ENCODE measurements around the gene STAT2.

DNA sequence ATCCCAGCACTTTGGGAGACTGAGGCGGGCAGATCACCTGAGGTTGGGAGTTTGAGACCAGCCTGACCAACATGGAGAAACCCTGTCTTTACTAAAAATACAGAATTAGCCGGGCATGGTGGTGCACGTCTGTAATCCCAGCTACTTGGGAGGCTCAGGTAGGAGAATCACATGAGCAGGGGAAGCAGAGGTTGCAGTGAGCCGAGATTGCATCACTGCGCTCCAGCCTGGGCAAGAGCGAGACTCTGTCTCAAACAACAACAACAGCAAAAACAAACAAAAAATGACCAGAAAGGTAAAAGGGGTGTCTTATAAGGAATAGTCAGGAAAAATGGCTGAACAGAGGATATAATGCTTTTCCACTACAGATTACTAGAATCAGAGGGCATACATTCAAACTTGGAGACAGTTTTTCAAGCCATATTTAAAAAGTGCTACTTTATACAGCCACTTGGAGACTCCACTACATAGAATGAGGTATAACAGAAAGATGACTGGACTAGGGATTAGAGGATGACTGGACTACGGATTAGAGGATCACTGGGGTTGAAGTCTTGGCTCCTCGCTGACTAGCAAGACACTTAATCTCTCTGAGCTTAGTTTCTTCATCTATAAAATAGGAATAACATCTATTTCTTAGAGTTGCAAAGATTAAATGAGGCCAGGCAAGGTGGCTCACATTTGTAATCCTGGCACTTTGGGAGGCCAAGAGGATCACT, 54.9 kb downstream of the STAT2 start:
- TF ChIP-seq CTCF (conservative IDR thresholded peaks at IDR 0.05) (no peak), ZFX (IDR thresholded peaks at IDR 0.05) (no peak)

Data from C4-2B (cell line).